Measurements from ENCODE around the gene CBS. TPM values are rescaled to one million over a fixed set of nuclear protein-coding genes. Genes with fewer than 3 reads are reported as not detected.
"Not testable (repeated sequence)": the region's sequence is repeated elsewhere in the genome, so short reads cannot be mapped to it uniquely, and the experiment has no call there.

Gene CBS
- total RNA-seq, 1 donor from 2014 or later, result 4.2 TPM

DNA sequence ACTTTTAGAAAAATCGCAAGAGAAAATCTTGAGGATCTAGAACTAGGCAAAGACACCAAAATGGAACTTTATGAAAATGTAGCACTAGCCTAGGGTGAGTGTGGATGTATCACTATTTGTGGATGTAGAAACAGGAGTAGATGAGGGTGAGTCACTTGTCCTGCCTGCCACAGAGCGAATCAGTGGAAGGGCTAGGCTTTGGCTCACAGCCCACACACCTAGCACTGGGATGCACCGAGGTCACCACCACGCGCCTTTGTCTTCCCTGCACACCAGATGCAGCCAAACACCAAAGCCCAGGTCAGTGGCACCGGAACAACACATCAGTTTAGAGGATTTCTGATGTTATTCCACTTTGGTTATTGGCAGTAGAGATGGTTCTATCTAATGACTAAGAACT lies 63.0 kb downstream of the CBS start:
- TF ChIP-seq POLR2A (IDR thresholded peaks at IDR 0.05), result no peak
- TF ChIP-seq, protein P1, sequence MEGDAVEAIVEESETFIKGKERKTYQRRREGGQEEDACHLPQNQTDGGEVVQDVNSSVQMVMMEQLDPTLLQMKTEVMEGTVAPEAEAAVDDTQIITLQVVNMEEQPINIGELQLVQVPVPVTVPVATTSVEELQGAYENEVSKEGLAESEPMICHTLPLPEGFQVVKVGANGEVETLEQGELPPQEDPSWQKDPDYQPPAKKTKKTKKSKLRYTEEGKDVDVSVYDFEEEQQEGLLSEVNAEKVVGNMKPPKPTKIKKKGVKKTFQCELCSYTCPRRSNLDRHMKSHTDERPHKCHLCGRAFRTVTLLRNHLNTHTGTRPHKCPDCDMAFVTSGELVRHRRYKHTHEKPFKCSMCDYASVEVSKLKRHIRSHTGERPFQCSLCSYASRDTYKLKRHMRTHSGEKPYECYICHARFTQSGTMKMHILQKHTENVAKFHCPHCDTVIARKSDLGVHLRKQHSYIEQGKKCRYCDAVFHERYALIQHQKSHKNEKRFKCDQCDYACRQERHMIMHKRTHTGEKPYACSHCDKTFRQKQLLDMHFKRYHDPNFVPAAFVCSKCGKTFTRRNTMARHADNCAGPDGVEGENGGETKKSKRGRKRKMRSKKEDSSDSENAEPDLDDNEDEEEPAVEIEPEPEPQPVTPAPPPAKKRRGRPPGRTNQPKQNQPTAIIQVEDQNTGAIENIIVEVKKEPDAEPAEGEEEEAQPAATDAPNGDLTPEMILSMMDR (IDR thresholded peaks at IDR 0.05), result no peak
- TF ChIP-seq POLR2AphosphoS5 (IDR thresholded peaks at IDR 0.05; ENCODE audit: insufficient read depth in 1 of 2, low read depth in 1 of 2), result no peak
- Histone ChIP-seq H3K4me1 (peaks cover under 1% of the 10 kb centered on the region), H3K27me3 (no peaks in the 10 kb centered on the region), H3K36me3 (peaks cover 0 to 43% of the 10 kb centered on the region in 2 donors), H3K4me3 (no peak overlapping the region), H3K9me3 (no peaks in the 10 kb centered on the region), H3K27ac (no peak overlapping the region)
- intact Hi-C loops (cut with DNase I), result no loop called here
- DNase-seq (ENCODE audit: extremely low spot score in 2 of 2), result no peak

- DNase-seq (ENCODE audit: extremely low spot score in 2 of 2), result no peak
- Histone ChIP-seq H3K27ac (peak overlapping the region; percentile 13), H3K36me3 (peaks cover 0 to 15% of the 10 kb centered on the region in 2 donors), H3K4me1 (peaks cover 16% of the 10 kb centered on the region), H3K9me3 (no peaks in the 10 kb centered on the region), H3K27me3 (no peaks in the 10 kb centered on the region), H3K4me3 (no peak overlapping the region)
- TF ChIP-seq, protein P1 (IDR thresholded peaks at IDR 0.05), result no peak
- TF ChIP-seq POLR2A (IDR thresholded peaks at IDR 0.05) (no peak), POLR2AphosphoS5 (IDR thresholded peaks at IDR 0.05; ENCODE audit: insufficient read depth in 1 of 2, low read depth in 1 of 2) (no peak)
- intact Hi-C loops (cut with DNase I), result no loop called here
These were observed 68.8 kb downstream of the CBS start for GRCh38 chr21:43006874-43007208.

DNA sequence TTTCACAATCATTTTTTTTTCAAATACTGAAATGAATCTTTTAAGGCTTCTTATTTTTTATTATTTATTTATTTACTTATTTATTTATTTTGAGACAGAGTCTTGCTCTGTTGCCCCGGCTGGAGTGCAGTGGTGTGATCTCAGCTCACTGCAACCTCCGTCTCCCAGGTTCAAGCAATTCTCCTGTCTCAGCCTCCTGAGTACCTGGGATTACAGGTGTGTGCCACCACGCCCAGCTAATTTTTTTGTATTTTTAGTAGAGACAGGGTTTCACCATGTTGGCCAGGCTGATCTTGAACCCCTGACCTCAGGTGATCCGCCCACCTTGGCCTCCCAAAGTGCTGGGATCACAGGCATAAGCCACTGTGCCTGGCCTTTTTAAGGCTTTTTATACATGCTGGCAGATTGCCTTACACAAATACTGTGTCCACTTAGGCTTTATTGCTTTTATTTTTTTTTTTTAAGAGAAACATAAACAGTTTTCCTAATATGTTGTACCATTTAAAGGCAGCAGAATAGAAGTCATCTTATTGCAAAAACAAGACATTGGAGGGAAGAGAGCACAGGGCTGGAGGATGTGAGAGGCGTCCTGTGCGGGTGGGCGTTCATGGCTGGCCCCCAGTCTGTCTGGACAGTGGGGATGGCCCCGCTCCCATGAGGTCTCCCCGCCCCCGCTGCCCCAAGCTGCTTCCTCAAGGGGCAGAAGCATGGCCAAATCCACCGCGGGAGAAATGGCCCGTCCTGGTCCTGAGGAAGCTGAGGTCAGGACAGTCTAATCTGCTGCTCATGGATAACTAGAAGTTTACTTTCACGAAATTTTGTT lies 69.4 kb downstream of the CBS start:
- TF ChIP-seq POLR2AphosphoS5 (IDR thresholded peaks at IDR 0.05; ENCODE audit: insufficient read depth in 1 of 2, low read depth in 1 of 2), result peak in 1 of 2 donors; percentile 31
- intact Hi-C loops (cut with DNase I); H3K4me3 ChIP-seq; H3K9me3 ChIP-seq; H3K27me3 ChIP-seq; H3K36me3 ChIP-seq; DNase-seq (ENCODE audit: extremely low spot score in 2 of 2): not testable (repeated sequence)
- Histone ChIP-seq H3K27ac (peak overlapping the region; percentile 13), H3K4me1 (peaks cover 17% of the 10 kb centered on the region)

GRCh38 chr21:43005635-43006034 lies 70.0 kb downstream of the CBS start:
- Histone ChIP-seq H3K9me3 (no peaks in the 10 kb centered on the region), H3K36me3 (peaks cover 0 to 7% of the 10 kb centered on the region in 2 donors), H3K4me3 (no peak overlapping the region), H3K4me1 (peaks cover 23% of the 10 kb centered on the region), H3K27ac (no peak overlapping the region), H3K27me3 (no peaks in the 10 kb centered on the region)
- intact Hi-C loops (cut with DNase I), result no loop called here
- TF ChIP-seq POLR2A (IDR thresholded peaks at IDR 0.05), result no peak
- no peak for TF ChIP-seq POLR2AphosphoS5 (IDR thresholded peaks at IDR 0.05; ENCODE audit: insufficient read depth in 1 of 2, low read depth in 1 of 2)
- TF ChIP-seq, protein P1 (IDR thresholded peaks at IDR 0.05), result no peak
- no peak for DNase-seq (ENCODE audit: extremely low spot score in 2 of 2)

GRCh38 chr21:43004926-43005325 lies 70.7 kb downstream of the CBS start:
- Histone ChIP-seq H3K4me1 (peaks cover 26% of the 10 kb centered on the region), H3K4me3 (no peak overlapping the region), H3K27me3 (no peaks in the 10 kb centered on the region), H3K27ac (no peak overlapping the region), H3K36me3 (peaks cover 0 to 7% of the 10 kb centered on the region in 2 donors), H3K9me3 (no peaks in the 10 kb centered on the region)
- intact Hi-C loops (cut with DNase I), result no loop called here
- no peak for DNase-seq (ENCODE audit: extremely low spot score in 2 of 2)
- TF ChIP-seq POLR2AphosphoS5 (IDR thresholded peaks at IDR 0.05; ENCODE audit: insufficient read depth in 1 of 2, low read depth in 1 of 2), result no peak
- TF ChIP-seq, protein P1 (IDR thresholded peaks at IDR 0.05), result no peak
- no peak for TF ChIP-seq POLR2A (IDR thresholded peaks at IDR 0.05)

Other genes with a start within 250 kb of the CBS start
- 23.8 TPM for gene WDR4, start 196.3 kb downstream of the CBS start, total RNA-seq
- gene NDUFV3, start 182.5 kb downstream of the CBS start, total RNA-seq, result 48.4 TPM
- not detected for gene ERVH48-1, start 150.2 kb downstream of the CBS start, total RNA-seq
- 9.8 TPM for gene PKNOX1, start 101.3 kb downstream of the CBS start, total RNA-seq
- gene U2AF1, start 31.7 kb upstream of the CBS start, total RNA-seq, result 41.0 TPM
- gene CRYAA, start 93.2 kb upstream of the CBS start, total RNA-seq, result not detected